ENCODE data around the gene SQSTM1.

Gene SQSTM1

GRCh38 chr5:179862891-179863290 is 42.2 kb downstream of the SQSTM1 start:
- TF ChIP-seq CTCF (conservative IDR thresholded peaks at IDR 0.05; ENCODE audit: low read depth, low read length) = no peak
- DNase-seq (ENCODE audit: low read depth) = no peak
- no peak overlapping the region for H3K4me3 ChIP-seq (ENCODE audit: low read length)

DNA sequence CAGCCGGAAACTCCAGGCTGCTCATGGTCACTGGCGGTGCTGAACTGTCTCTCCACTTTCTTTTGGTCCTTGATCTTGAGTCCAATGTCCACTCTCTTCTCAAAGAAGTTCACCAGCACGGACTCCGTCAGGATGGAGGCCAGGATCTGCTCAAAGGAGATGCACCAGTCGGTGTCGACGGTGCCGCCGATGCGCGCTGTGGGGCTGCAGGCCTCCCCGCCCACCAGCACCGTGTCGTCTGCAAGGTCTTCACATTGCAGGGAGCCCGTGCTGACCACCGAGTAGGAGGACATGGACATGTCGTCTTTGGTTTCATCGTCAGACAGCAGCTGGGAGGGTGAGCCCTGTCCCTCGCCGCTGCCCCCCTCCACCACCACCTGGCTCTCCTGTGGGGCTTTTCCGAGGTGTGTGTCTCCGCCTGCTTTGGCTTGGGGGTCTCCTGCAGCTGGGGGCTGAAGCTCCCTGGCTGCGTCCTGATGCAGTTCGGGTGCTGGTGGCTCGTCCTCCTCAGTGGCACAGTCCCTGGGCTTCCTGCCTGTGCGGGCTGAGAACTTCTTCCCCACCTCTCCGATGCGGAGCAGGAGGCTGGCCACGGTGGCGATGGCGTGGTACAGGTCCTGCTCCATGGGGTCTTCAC is 42.9 kb downstream of the SQSTM1 start:
- DNase-seq (ENCODE audit: low read depth) = no peak
- no peak overlapping the region for H3K4me3 ChIP-seq (ENCODE audit: low read length)
- TF ChIP-seq CTCF (conservative IDR thresholded peaks at IDR 0.05; ENCODE audit: low read depth, low read length) = no peak

DNA sequence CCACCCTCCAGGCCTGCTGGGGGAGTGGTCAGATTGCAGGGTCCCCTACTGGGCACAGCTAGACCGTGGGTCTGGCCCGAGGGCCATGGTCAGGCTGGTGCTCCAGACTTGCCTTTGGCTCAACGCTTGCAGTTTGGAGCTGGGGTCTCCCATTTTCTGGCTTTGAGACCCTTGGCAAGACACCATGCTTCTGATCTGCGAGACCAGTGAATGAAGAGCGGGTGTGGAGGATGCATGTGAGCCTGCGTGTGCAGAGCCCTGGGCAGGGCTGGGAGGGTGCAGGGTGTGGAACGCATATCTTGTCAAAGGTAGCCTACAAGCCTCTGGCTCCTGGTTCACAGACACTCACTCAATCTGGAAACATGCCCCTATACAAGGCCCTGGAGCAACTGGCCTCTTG is 44.0 kb downstream of the SQSTM1 start:
- TF ChIP-seq CTCF (conservative IDR thresholded peaks at IDR 0.05; ENCODE audit: low read depth, low read length) = no peak
- no peak for DNase-seq (ENCODE audit: low read depth)
- H3K4me3 ChIP-seq (ENCODE audit: low read length) = no peak overlapping the region

- no peak for DNase-seq (ENCODE audit: low read depth)
- H3K4me3 ChIP-seq (ENCODE audit: low read length) = no peak overlapping the region
- no peak for TF ChIP-seq CTCF (conservative IDR thresholded peaks at IDR 0.05; ENCODE audit: low read depth, low read length)
Measured at GRCh38 chr5:179865491-179866240, 45.0 kb downstream of the SQSTM1 start.

DNA sequence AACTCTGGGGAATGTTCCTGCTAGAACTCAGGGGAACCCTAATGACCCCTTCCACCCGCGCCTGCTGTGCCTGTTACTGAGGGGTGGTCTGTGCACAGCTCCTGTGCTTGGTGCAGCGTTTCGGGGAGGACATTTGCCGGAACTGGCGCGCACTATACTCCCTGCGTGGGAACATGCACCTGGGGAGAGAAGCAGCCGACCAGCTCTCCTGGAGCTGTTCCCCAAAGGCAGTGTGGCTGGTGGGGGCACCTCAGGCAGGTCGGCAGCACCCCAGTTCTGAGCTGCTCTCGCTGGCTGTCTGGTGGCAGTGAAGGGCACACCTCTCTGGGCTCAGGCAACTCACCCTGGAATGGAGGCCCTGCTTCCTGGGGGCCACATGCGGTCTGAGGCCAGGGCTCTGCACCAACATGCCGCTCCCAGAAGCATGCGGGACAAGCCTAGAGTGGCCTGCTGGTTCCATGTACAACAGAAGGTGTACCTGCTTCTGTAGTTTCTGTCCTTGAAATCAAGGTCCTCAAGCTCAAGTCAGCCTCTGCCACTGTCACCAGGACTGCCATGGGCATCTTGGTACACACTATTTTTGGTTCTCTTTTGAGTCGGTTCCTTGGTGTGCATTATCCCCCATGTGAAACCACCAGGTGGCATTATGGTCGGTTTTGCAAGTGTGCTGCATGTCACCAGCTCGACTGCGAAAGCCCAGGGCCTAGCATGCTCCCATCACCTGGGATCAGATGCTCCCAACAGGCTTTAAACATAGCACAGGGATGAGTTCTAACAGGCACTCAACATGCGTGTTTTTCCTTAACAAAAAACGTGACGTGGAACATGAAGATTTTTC is 45.8 kb downstream of the SQSTM1 start:
- no peak for DNase-seq (ENCODE audit: low read depth)
- H3K4me3 ChIP-seq (ENCODE audit: low read length) = no peak overlapping the region
- TF ChIP-seq CTCF (conservative IDR thresholded peaks at IDR 0.05; ENCODE audit: low read depth, low read length) = no peak

DNA sequence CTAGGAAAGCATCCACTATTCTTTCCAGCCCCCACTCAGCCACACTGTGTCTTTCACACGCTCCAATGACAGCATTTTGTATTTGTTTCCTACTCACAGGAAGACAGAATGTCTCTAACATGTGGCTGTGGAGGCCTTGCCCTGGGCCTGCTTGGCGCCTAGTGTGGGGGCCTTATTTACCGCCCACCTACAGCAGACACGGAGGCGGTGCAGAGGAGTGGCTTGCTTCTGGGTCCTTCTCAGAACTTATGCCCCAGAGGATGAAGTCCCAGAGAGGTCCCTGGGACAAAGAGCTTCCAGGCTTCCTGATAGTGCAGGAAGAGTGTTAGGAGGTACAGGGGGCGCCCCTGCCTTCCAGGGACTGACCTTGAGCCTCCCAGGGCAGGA is 46.4 kb downstream of the SQSTM1 start:
- DNase-seq (ENCODE audit: low read depth) = no peak
- no peak overlapping the region for H3K4me3 ChIP-seq (ENCODE audit: low read length)
- TF ChIP-seq CTCF (conservative IDR thresholded peaks at IDR 0.05; ENCODE audit: low read depth, low read length) = no peak

Measured in retinal pigment epithelial cell (primary cell).